GM23338 (cell line): ENCODE results near the gene KRTAP5-6. TPM values are rescaled to one million over a fixed set of nuclear protein-coding genes. Genes with fewer than 3 reads are reported as not detected.

Source experiments
- ATAC-seq: fragments of 200-7000 bp; cut with Tn5 transposase; 3 replicates; pipeline ENCODE4 v1.9.1; 2020
- DNase-seq: peaks from one replicate; pipeline ENCODE4 v3.0.0-alpha.2; 2015; ENCODE audit warnings: low spot score
- H2AFZ ChIP-seq: fragments of 200-600 bp; sonication (generic); 2 replicates; pipeline ENCODE4 v1.8.0; 2016; ENCODE audit warnings: antibody characterized with exemption, mild to moderate bottlenecking, moderate library complexity
- H3F3A ChIP-seq: fragments of 200-600 bp; sonication (generic); replicated peaks from 2 replicates; pipeline ENCODE4 v1.8.0; 2017; ENCODE audit warnings: antibody characterized with exemption, mixed run types, low read depth
- H3K27ac ChIP-seq: fragments of 200-600 bp; sonication (generic); 2 replicates; pipeline ENCODE4 v1.6.1; 2016; ENCODE audit warnings: low read depth
- H3K27me3 ChIP-seq: fragments of 200-600 bp; sonication (generic); 2 replicates; pipeline ENCODE4 v1.8.0; 2016; ENCODE audit warnings: mild to moderate bottlenecking, mixed run types, moderate library complexity; ENCODE audit not compliant: insufficient read depth
- H3K36me3 ChIP-seq: fragments of 200-600 bp; sonication (generic); 2 replicates; pipeline ENCODE4 v1.8.0; 2016; ENCODE audit warnings: mild to moderate bottlenecking; ENCODE audit not compliant: insufficient read depth
- H3K4me1 ChIP-seq: fragments of 200-600 bp; sonication (generic); 2 replicates; pipeline ENCODE4 v1.8.0; 2016; ENCODE audit warnings: mild to moderate bottlenecking, moderate library complexity; ENCODE audit not compliant: insufficient read depth
- H3K4me2 ChIP-seq: fragments of 200-600 bp; sonication (generic); 2 replicates; pipeline ENCODE4 v1.7.1; 2017; ENCODE audit warnings: mixed run types
- H3K4me3 ChIP-seq: fragments of 200-600 bp; sonication (generic); 2 replicates; pipeline ENCODE4 v1.6.1; 2016; ENCODE audit warnings: mixed run types
- H3K79me2 ChIP-seq: fragments of 200-600 bp; sonication (generic); replicated peaks from 2 replicates; pipeline ENCODE4 v1.8.0; 2017; ENCODE audit warnings: mild to moderate bottlenecking; ENCODE audit not compliant: insufficient read depth
- H3K9me2 ChIP-seq: fragments of 200-600 bp; sonication (generic); 2 replicates; pipeline ENCODE4 v1.8.0; 2017; ENCODE audit not compliant: insufficient read depth
- H4K20me1 ChIP-seq: fragments of 200-600 bp; sonication (generic); replicated peaks from 2 replicates; pipeline ENCODE4 v1.8.0; 2017; ENCODE audit warnings: mild to moderate bottlenecking; ENCODE audit not compliant: insufficient read depth
- H3K27ac Mint-ChIP-seq: 2 replicates; pipeline ENCODE4 v1.8.0; 2020; ENCODE audit warnings: inconsistent platforms, mild to moderate bottlenecking, moderate library complexity, mixed read lengths
- H3K27me3 Mint-ChIP-seq: 3 replicates; pipeline ENCODE4 v1.8.0; 2022; ENCODE audit warnings: low read depth, mild to moderate bottlenecking, moderate library complexity, mixed read lengths, inconsistent platforms; ENCODE audit not compliant: insufficient read depth, poor library complexity
- H3K36me3 Mint-ChIP-seq: 3 replicates; pipeline ENCODE4 v1.8.0; 2021; ENCODE audit warnings: low read depth, mild to moderate bottlenecking, inconsistent platforms, moderate library complexity, mixed read lengths
- H3K4me1 Mint-ChIP-seq: 3 replicates; pipeline ENCODE4 v1.8.0; 2020; ENCODE audit warnings: mild to moderate bottlenecking, inconsistent platforms, mixed read lengths
- H3K4me3 Mint-ChIP-seq: 3 replicates; pipeline ENCODE4 v1.8.0; 2021; ENCODE audit warnings: moderate library complexity, mild to moderate bottlenecking, inconsistent platforms, mixed read lengths
- H3K9me3 Mint-ChIP-seq: 3 replicates; pipeline ENCODE4 v1.8.0; 2020; ENCODE audit warnings: moderate library complexity, mild to moderate bottlenecking, inconsistent platforms, mixed read lengths
- CREB1 ChIP-seq: fragments of 250-450 bp; sonication (Bioruptor Pico); IDR thresholded peaks from 2 replicates; pipeline ENCODE4 v1.5.0; 2020; ENCODE audit warnings: low read depth, mild to moderate bottlenecking, moderate library complexity
- ETS1 ChIP-seq: IDR thresholded peaks from 2 replicates; pipeline ENCODE4 v1.6.1; 2016; ENCODE audit warnings: antibody characterized with exemption
- EZH2 ChIP-seq: fragments of 200-600 bp; sonication (generic); IDR thresholded peaks from one replicate; pipeline ENCODE4 v1.8.0; 2017; ENCODE audit warnings: antibody characterized with exemption, mild to moderate bottlenecking, low read depth; ENCODE audit not compliant: unreplicated experiment
- EZH2phosphoT487 ChIP-seq: fragments of 200-600 bp; sonication (generic); IDR thresholded peaks from one replicate; pipeline ENCODE4 v1.8.1; 2018; ENCODE audit warnings: antibody characterized with exemption; ENCODE audit not compliant: unreplicated experiment
- JUNB ChIP-seq: IDR thresholded peaks from one replicate; pipeline ENCODE4 v1.6.1; 2016; ENCODE audit warnings: antibody characterized with exemption; ENCODE audit not compliant: unreplicated experiment
- POLR2AphosphoS5 ChIP-seq: IDR thresholded peaks from 2 replicates; pipeline ENCODE4 v1.6.1; 2016; ENCODE audit warnings: antibody characterized with exemption, low read depth
- REST ChIP-seq: IDR thresholded peaks from one replicate; pipeline ENCODE4 v1.6.1; 2018; ENCODE audit warnings: antibody characterized with exemption; ENCODE audit not compliant: unreplicated experiment
- STAT1 ChIP-seq: IDR thresholded peaks from one replicate; pipeline ENCODE4 v1.6.1; 2016; ENCODE audit warnings: antibody characterized with exemption; ENCODE audit not compliant: unreplicated experiment
- ZNF114 ChIP-seq: fragments of 250-450 bp; sonication (Bioruptor Pico); IDR thresholded peaks from 2 replicates; pipeline ENCODE4 v1.5.0; 2020; ENCODE audit warnings: mild to moderate bottlenecking, moderate library complexity
- ZNF331 ChIP-seq: fragments of 250-450 bp; sonication (Bioruptor Pico); IDR thresholded peaks from 2 replicates; pipeline ENCODE4 v1.5.0; 2020; ENCODE audit warnings: low read depth, mild to moderate bottlenecking, moderate library complexity
- ZNF462 ChIP-seq: fragments of 250-450 bp; sonication (Bioruptor Pico); IDR thresholded peaks from 2 replicates; pipeline ENCODE4 v1.5.0; 2020; ENCODE audit warnings: mild to moderate bottlenecking, moderate library complexity
- polyA plus RNA-seq: library from polyadenylated mRNA; unstranded; fragments of >200 nt; fragmentation: Nextera tagmentation; extraction: Ambion mirVana; gene quantifications from 2 replicates; pipeline ENCODE4 v1.2.1, GENCODE V29; 2016
- total RNA-seq: library from RNA; depleted of rRNA; stranded (reverse); fragments of >200 nt; shearing (Covaris generic); gene quantifications from 2 replicates; pipeline ENCODE4 v1.2.3, GENCODE V29; 2014

Gene KRTAP5-6
- total and polyA plus RNA-seq, 2 experiments from 2014 or later: not detected

GRCh38 chr11:1730059-1730629 is 33.1 kb downstream of the KRTAP5-6 start (continued):
- TF ChIP-seq ZNF114 (CRISPR knock-in tag) (no peak), ETS1 (no peak), ZNF331 (CRISPR knock-in tag) (no peak)

- DNase-seq: no peak
- H3F3A ChIP-seq: peaks cover 8% of the 10 kb centered on the region; the same call in 1 of the 2 replicates
- no peaks in the 10 kb centered on the region for H3K4me1 ChIP-seq
- H3K4me2 ChIP-seq: no peak overlapping the region
- H3K27ac ChIP-seq: no peak overlapping the region
- no peak overlapping the region for H3K4me3 Mint-ChIP-seq
- H3K27me3 ChIP-seq: no peaks in the 10 kb centered on the region
- H3K27ac Mint-ChIP-seq: no peak overlapping the region
- H3K79me2 ChIP-seq: no peaks in the 10 kb centered on the region
- H4K20me1 ChIP-seq: no peaks in the 10 kb centered on the region
- ATAC-seq: no peak
- no peak overlapping the region for H2AFZ ChIP-seq
- H3K9me2 ChIP-seq: no peaks in the 10 kb centered on the region; the same call in 1 of the 2 replicates
- H3K4me1 Mint-ChIP-seq: no peaks in the 10 kb centered on the region; the same call in 2 of the 3 replicates
- peaks cover 10% of the 10 kb centered on the region for H3K9me3 Mint-ChIP-seq
- no peak overlapping the region for H3K4me3 ChIP-seq
- no peaks in the 10 kb centered on the region for H3K36me3 Mint-ChIP-seq
- no peaks in the 10 kb centered on the region for H3K36me3 ChIP-seq
- H3K27me3 Mint-ChIP-seq: peaks cover 13% of the 10 kb centered on the region
- no peak for TF ChIP-seq ZNF114 (CRISPR knock-in tag)
- no peak for TF ChIP-seq REST
- TF ChIP-seq ZNF462 (CRISPR knock-in tag): no peak
- no peak for TF ChIP-seq CREB1 (CRISPR knock-in tag)
- TF ChIP-seq EZH2phosphoT487: no peak
- no peak for TF ChIP-seq EZH2
- no peak for TF ChIP-seq JUNB
- no peak for TF ChIP-seq STAT1
- no peak for TF ChIP-seq POLR2AphosphoS5
- TF ChIP-seq ZNF331 (CRISPR knock-in tag): no peak
- TF ChIP-seq ETS1: no peak
These were observed 34.6 kb downstream of the KRTAP5-6 start for GRCh38 chr11:1731451-1732059.
